MCF 10A (cell line): Measurements from ENCODE around the gene MUC4. TPM values are rescaled to one million over a fixed set of nuclear protein-coding genes. Genes with fewer than 3 reads are reported as not detected.

Experiments
- BruUV-seq: library from RNA; stranded (reverse); fragments of 400-500 nt; replicated peaks from 2 replicates; lab custom pipeline; 2021; lab: Mats Ljungman, UMichigan
- CTCF ChIA-PET: fragments of 300-600 bp; sonication (Branson Sonifier 250); formaldehyde crosslinking; extraction: SDS; loops from one replicate; lab custom pipeline; 2021; ENCODE audit warnings: antibody characterized with exemption, inconsistent platforms; lab: Yijun Ruan, JAX
- POLR2A ChIA-PET: fragments of 300-600, 350-650 bp; sonication (Branson Sonifier 250); formaldehyde crosslinking; extraction: SDS; loops from one replicate; lab custom pipeline; 2020; ENCODE audit warnings: antibody characterized with exemption, inconsistent platforms; lab: Yijun Ruan, JAX
- DNase-seq: peaks from one replicate; pipeline ENCODE4 v3.0.0-alpha.2; 2018; ENCODE audit not compliant: unreplicated experiment
- H3K27ac Mint-ChIP-seq: one replicate; pipeline ENCODE4 v1.8.0; 2022; ENCODE audit warnings: mild to moderate bottlenecking, low read depth, mixed read lengths; ENCODE audit not compliant: unreplicated experiment
- H3K27me3 Mint-ChIP-seq: one replicate; pipeline ENCODE4 v1.8.0; 2022; ENCODE audit warnings: mixed read lengths; ENCODE audit not compliant: insufficient read depth, unreplicated experiment
- H3K36me3 Mint-ChIP-seq: one replicate; pipeline ENCODE4 v1.8.0; 2022; ENCODE audit warnings: mild to moderate bottlenecking, moderate library complexity, mixed read lengths; ENCODE audit not compliant: insufficient read depth, unreplicated experiment
- H3K4me1 Mint-ChIP-seq: one replicate; pipeline ENCODE4 v1.8.0; 2022; ENCODE audit warnings: mixed read lengths; ENCODE audit not compliant: insufficient read depth, unreplicated experiment
- H3K4me3 Mint-ChIP-seq: one replicate; pipeline ENCODE4 v1.8.0; 2022; ENCODE audit warnings: mild to moderate bottlenecking, moderate library complexity, mixed read lengths; ENCODE audit not compliant: unreplicated experiment
- H3K9me3 Mint-ChIP-seq: one replicate; pipeline ENCODE4 v1.8.0; 2022; ENCODE audit warnings: mixed read lengths; ENCODE audit not compliant: unreplicated experiment
- CTCF ChIP-seq: fragments of 200-600 bp; IDR thresholded peaks from one replicate; pipeline ENCODE4 v1.8.0; 2022; ENCODE audit warnings: antibody characterized with exemption, mild to moderate bottlenecking; ENCODE audit not compliant: unreplicated experiment
- intact Hi-C: fragments of 100-400 bp; cut with micrococcal nuclease; formaldehyde crosslinking; loops from 2 replicates; pipeline ENCODE4 v1.14.1; 2022
- total RNA-seq: library from RNA; stranded (reverse); gene quantifications from 2 replicates; pipeline ENCODE4 v1.2.3, GENCODE V29; 2022

MUC4 gene
- total RNA-seq, 1 experiment from 2014 or later, result not detected

- Mint-ChIP-seq H3K27me3 (peaks cover 61% of the 10 kb centered on the region), H3K4me1 (peaks cover 13% of the 10 kb centered on the region), H3K36me3 (no peaks in the 10 kb centered on the region), H3K4me3 (no peak overlapping the region), H3K27ac (no peak overlapping the region), H3K9me3 (no peaks in the 10 kb centered on the region)
- no peak for DNase-seq
- CTCF ChIA-PET, result interaction anchor here (0.9 to 1.2 kb wide), 2 partner anchors 11 to 132 kb away, joined by 3 to 4 read pairs; no protein-coding TSS in a partner anchor
- no TSS peak for BruUV-seq
- POLR2A ChIA-PET, result interaction anchor here (0.8 to 3.4 kb wide), 2 partner anchors 10 to 16 kb away, joined by 3 to 24 read pairs; no protein-coding TSS in a partner anchor
- no peak for TF ChIP-seq CTCF
- intact Hi-C loops, result no loop called here
Observed at GRCh38 chr3:195718477-195718984, 93.2 kb downstream of the MUC4 start.

GRCh38 chr3:195717852-195718476 is 93.8 kb downstream of the MUC4 start:
- Mint-ChIP-seq H3K36me3 (no peaks in the 10 kb centered on the region), H3K27me3 (peaks cover 61% of the 10 kb centered on the region), H3K4me3 (no peak overlapping the region), H3K9me3 (no peaks in the 10 kb centered on the region), H3K27ac (no peak overlapping the region), H3K4me1 (peaks cover 13% of the 10 kb centered on the region)
- BruUV-seq, result no TSS peak
- DNase-seq, result no peak
- intact Hi-C loops, result no loop called here
- no peak for TF ChIP-seq CTCF
- ChIA-PET CTCF (interaction anchor here (1.2 kb wide), 1 partner anchor 133 kb away, joined by 4 read pairs; no protein-coding TSS in a partner anchor), POLR2A (interaction anchor here (0.8 to 3.4 kb wide), 3 partner anchors 9 to 197 kb away, joined by 3 to 24 read pairs (median 3); no protein-coding TSS in a partner anchor)

GRCh38 chr3:195717416-195717815 is 94.3 kb downstream of the MUC4 start:
- Mint-ChIP-seq H3K9me3 (no peaks in the 10 kb centered on the region), H3K4me3 (no peak overlapping the region), H3K27me3 (peaks cover 61% of the 10 kb centered on the region), H3K27ac (no peak overlapping the region), H3K36me3 (no peaks in the 10 kb centered on the region), H3K4me1 (peaks cover 13% of the 10 kb centered on the region)
- no peak for DNase-seq
- CTCF ChIA-PET, result no interaction called here
- intact Hi-C loops, result no loop called here
- no peak for TF ChIP-seq CTCF
- BruUV-seq, result no TSS peak
- POLR2A ChIA-PET, result interaction anchor here (1.1 to 3.4 kb wide), 3 partner anchors 15 to 198 kb away, joined by 3 to 24 read pairs (median 3); no protein-coding TSS in a partner anchor

- POLR2A ChIA-PET, result interaction anchor here (0.6 to 3.4 kb wide), 5 partner anchors 8 to 364 kb away, joined by 3 to 24 read pairs (median 4); no protein-coding TSS in a partner anchor
- BruUV-seq, result no TSS peak
- peak; percentile 83 for DNase-seq
Observed at GRCh38 chr3:195715583-195716266, 96.0 kb downstream of the MUC4 start.

More at GRCh38 chr3:195715583-195716266, 96.0 kb downstream of the MUC4 start:
- no peak overlapping the region for H3K27ac Mint-ChIP-seq
- TF ChIP-seq CTCF, result no peak
- no peaks in the 10 kb centered on the region for H3K9me3 Mint-ChIP-seq
- intact Hi-C loops, result no loop called here
- H3K4me3 Mint-ChIP-seq, result no peak overlapping the region
- H3K27me3 Mint-ChIP-seq, result peaks cover 52% of the 10 kb centered on the region
- CTCF ChIA-PET, result interaction anchor here (0.7 to 1.2 kb wide), 3 partner anchors 31 to 135 kb away, joined by 3 to 4 read pairs (median 4); no protein-coding TSS in a partner anchor
- no peaks in the 10 kb centered on the region for H3K36me3 Mint-ChIP-seq
- H3K4me1 Mint-ChIP-seq, result peaks cover 13% of the 10 kb centered on the region
